Loucy (cell line): ENCODE measurements around the gene FKBP1A.

Source experiments
- H2AFZ ChIP-seq: fragments of 200-600 bp; sonication (generic); 2 replicates; pipeline ENCODE4 v1.6.0; 2016; ENCODE audit warnings: antibody characterized with exemption, mild to moderate bottlenecking, low read length, moderate library complexity
- H3F3A ChIP-seq: fragments of 200-600 bp; 2 replicates; pipeline ENCODE4 v1.6.0; 2016; ENCODE audit warnings: antibody characterized with exemption, low read depth, mild to moderate bottlenecking
- H3K27me3 ChIP-seq: fragments of 200-600 bp; sonication (generic); 2 replicates; pipeline ENCODE4 v1.6.1; 2014; ENCODE audit warnings: low read length, mild to moderate bottlenecking; ENCODE audit not compliant: insufficient read depth, poor library complexity, severe bottlenecking
- H3K36me3 ChIP-seq: fragments of 200-600 bp; sonication (generic); 2 replicates; pipeline ENCODE4 v1.6.1; 2016; ENCODE audit warnings: low read length; ENCODE audit not compliant: insufficient read depth
- H3K4me1 ChIP-seq: fragments of 200-600 bp; sonication (generic); 2 replicates; pipeline ENCODE4 v1.5.1; 2014; ENCODE audit warnings: low read length, mild to moderate bottlenecking; ENCODE audit not compliant: insufficient read depth, poor library complexity, severe bottlenecking
- H3K4me2 ChIP-seq: fragments of 200-600 bp; sonication (generic); 2 replicates; pipeline ENCODE4 v1.6.0; 2014; ENCODE audit warnings: antibody characterized with exemption, low read length, low read depth, mild to moderate bottlenecking; ENCODE audit not compliant: poor library complexity, severe bottlenecking
- H3K4me3 ChIP-seq: fragments of 200-600 bp; sonication (generic); 2 replicates; pipeline ENCODE4 v1.5.1; 2014; ENCODE audit warnings: low read length, mild to moderate bottlenecking, mixed read lengths; ENCODE audit not compliant: poor library complexity, severe bottlenecking
- H3K79me2 ChIP-seq: fragments of 200-600 bp; sonication (generic); 2 replicates; pipeline ENCODE4 v1.6.1; 2014; ENCODE audit warnings: low read length; ENCODE audit not compliant: insufficient read depth
- H3K9ac ChIP-seq: fragments of 200-600 bp; sonication (generic); 2 replicates; pipeline ENCODE4 v1.6.0; 2014; ENCODE audit warnings: mild to moderate bottlenecking, low read depth, low read length, moderate library complexity; ENCODE audit not compliant: poor library complexity, severe bottlenecking
- H3K9me2 ChIP-seq: fragments of 200-600 bp; sonication (generic); replicated peaks from 2 replicates; pipeline ENCODE4 v1.6.1; 2016; ENCODE audit warnings: low read depth, low read length, mixed read lengths
- H3K9me3 ChIP-seq: fragments of 200-600 bp; sonication (generic); 2 replicates; pipeline ENCODE4 v1.6.1; 2014; ENCODE audit warnings: mild to moderate bottlenecking, antibody characterized with exemption, low read length, low read depth; ENCODE audit not compliant: insufficient read depth
- H4K20me1 ChIP-seq: fragments of 200-600 bp; sonication (generic); 2 replicates; pipeline ENCODE4 v1.6.0; 2014; ENCODE audit warnings: antibody characterized with exemption, low read length, mild to moderate bottlenecking; ENCODE audit not compliant: insufficient read depth, poor library complexity, severe bottlenecking
- EZH2phosphoT487 ChIP-seq: fragments of 200-600 bp; IDR thresholded peaks from 2 replicates; pipeline ENCODE4 v1.6.1; 2018; ENCODE audit warnings: antibody characterized with exemption, mild to moderate bottlenecking, moderate library complexity, borderline replicate concordance
- TF ChIP-seq, protein P1 (sequence below): fragments of 200-600 bp; sonication (generic); conservative IDR thresholded peaks from 2 replicates; pipeline ENCODE4 v1.5.1; 2014; ENCODE audit warnings: mild to moderate bottlenecking, antibody characterized with exemption, low read length

The FKBP1A gene

DNA sequence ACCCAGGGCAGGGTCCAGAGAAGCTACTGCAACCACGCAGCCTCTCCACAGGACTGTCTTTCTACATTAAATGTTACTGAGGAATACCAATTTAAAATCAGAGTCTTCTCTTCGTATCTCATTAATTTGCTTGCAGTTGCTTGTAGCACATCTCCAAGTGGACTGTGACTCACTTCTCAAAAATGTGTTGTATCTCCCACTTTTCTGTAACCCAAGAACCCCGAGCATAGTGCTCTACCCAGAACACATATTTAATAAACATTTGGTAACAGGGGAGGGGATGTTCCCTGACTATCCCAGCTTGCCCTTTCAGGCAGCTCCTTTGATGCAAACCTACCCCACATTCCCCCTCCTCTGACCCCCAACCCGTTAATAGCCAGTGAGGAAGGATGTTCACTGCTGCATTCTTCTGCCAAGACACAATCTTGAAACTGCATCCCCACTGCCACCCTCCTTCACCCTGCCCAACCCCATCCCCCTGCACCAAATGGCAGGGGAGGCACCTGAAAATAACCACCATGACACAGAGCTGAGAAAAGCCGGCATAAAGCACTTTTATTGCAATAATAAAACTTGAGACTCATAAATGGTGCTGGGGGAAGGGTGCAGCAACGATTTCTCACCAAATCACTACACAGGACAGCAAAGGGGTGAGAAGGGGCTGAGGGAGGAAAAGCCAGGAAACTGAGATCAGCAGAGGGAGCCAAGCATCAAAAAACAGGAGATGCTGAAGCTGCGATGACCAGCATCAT, 24.2 kb downstream of the FKBP1A start:
- Histone ChIP-seq H3K4me2 (peak overlapping the region; percentile 7), H3K4me3 (no peak overlapping the region), H3K9me2 (no peaks in the 10 kb centered on the region), H3F3A (no peaks in the 10 kb centered on the region), H3K36me3 (peaks cover 64% of the 10 kb centered on the region), H3K79me2 (peaks cover 27% of the 10 kb centered on the region), H4K20me1 (peaks cover 4% of the 10 kb centered on the region), H3K9ac (no peak overlapping the region), H3K9me3 (no peaks in the 10 kb centered on the region), H2AFZ (no peak overlapping the region), H3K27me3 (no peaks in the 10 kb centered on the region), H3K4me1 (peaks cover 21% of the 10 kb centered on the region)
- no peak for TF ChIP-seq EZH2phosphoT487
- TF ChIP-seq, protein P1, sequence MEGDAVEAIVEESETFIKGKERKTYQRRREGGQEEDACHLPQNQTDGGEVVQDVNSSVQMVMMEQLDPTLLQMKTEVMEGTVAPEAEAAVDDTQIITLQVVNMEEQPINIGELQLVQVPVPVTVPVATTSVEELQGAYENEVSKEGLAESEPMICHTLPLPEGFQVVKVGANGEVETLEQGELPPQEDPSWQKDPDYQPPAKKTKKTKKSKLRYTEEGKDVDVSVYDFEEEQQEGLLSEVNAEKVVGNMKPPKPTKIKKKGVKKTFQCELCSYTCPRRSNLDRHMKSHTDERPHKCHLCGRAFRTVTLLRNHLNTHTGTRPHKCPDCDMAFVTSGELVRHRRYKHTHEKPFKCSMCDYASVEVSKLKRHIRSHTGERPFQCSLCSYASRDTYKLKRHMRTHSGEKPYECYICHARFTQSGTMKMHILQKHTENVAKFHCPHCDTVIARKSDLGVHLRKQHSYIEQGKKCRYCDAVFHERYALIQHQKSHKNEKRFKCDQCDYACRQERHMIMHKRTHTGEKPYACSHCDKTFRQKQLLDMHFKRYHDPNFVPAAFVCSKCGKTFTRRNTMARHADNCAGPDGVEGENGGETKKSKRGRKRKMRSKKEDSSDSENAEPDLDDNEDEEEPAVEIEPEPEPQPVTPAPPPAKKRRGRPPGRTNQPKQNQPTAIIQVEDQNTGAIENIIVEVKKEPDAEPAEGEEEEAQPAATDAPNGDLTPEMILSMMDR: 0 out of 2 replicates have a peak, but pooled peaks have one; percentile 10

DNA sequence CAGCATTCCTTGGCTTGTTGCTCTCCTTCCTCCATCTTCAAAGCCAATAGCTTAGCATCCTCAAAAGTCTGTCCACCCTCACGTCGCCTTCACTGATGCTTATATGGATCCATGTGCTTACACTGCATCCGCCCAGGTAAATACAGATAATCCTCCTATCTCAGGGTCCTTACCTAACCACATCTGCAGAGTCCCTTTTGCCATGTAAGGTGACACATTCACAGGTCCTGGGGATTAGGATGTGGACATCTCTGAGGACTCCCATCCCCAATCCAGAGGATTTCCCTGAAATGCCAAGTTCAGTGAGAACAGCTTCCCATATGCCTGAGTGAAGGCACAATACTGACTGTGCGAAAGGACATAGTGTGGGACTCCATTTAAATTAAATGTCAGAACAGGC, 25.4 kb downstream of the FKBP1A start:
- Histone ChIP-seq H3K4me2 (no peak overlapping the region), H3K9me2 (no peaks in the 10 kb centered on the region), H3K4me3 (no peak overlapping the region), H3K4me1 (peaks cover 32% of the 10 kb centered on the region), H3K9ac (no peak overlapping the region), H4K20me1 (peaks cover 3% of the 10 kb centered on the region), H3K79me2 (peaks cover 19% of the 10 kb centered on the region), H3K9me3 (no peaks in the 10 kb centered on the region), H2AFZ (no peak overlapping the region), H3K27me3 (no peaks in the 10 kb centered on the region), H3K36me3 (peaks cover 53% of the 10 kb centered on the region), H3F3A (no peaks in the 10 kb centered on the region)
- TF ChIP-seq EZH2phosphoT487: no peak
- TF ChIP-seq, protein P1: no peak

DNA sequence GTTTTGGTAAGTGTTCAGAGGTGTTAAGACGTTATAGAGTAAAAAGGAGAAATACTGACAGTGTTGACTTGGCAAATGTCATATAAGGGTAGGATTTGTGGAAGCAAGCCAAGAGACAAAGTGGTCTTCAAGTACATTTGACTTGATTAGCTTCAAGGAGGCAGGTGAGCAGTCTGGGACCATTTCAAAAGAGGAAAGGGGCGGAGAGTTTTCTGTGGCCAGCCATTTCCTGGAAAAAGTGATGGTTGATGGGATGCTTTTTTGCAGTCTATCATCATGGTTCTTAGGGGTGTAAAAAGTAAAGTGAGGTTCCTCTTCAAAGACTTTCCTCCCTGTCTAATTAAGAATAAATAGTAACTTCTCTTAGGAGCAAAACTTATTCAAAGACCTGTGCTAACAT, 28.7 kb downstream of the FKBP1A start:
- Histone ChIP-seq H3K4me2 (peak overlapping the region; percentile 61), H4K20me1 (peaks cover 3% of the 10 kb centered on the region), H3K9me2 (no peaks in the 10 kb centered on the region), H3K9ac (peak overlapping the region; percentile 23), H3K27me3 (no peaks in the 10 kb centered on the region), H3K4me1 (peaks cover 38% of the 10 kb centered on the region), H3K9me3 (no peaks in the 10 kb centered on the region), H2AFZ (no peak overlapping the region), H3F3A (no peaks in the 10 kb centered on the region), H3K36me3 (peaks cover 39% of the 10 kb centered on the region), H3K79me2 (peaks cover 9% of the 10 kb centered on the region; the same call in 1 of the 2 replicates), H3K4me3 (peak overlapping the region; percentile 33)
- TF ChIP-seq, protein P1: no peak
- TF ChIP-seq EZH2phosphoT487: no peak
